D721Med (cell line): ENCODE results near the gene VWA8.

Experiments
- DNase-seq: peaks from one replicate; pipeline ENCODE4 v3.0.0; 2011; ENCODE audit warnings: low spot score; ENCODE audit not compliant: insufficient read length
- FAIRE-seq: peaks from 2 replicates; lab custom pipeline; 2011; peaks lifted over from hg19 to GRCh38; lab: Jason Lieb, UNC
- CTCF ChIP-seq: IDR thresholded peaks from 2 replicates; pipeline ENCODE4 v1.5.1; 2012; ENCODE audit warnings: mild to moderate bottlenecking, control low read depth; ENCODE audit not compliant: insufficient read depth; ENCODE audit errors: missing control alignments

Gene VWA8

DNA sequence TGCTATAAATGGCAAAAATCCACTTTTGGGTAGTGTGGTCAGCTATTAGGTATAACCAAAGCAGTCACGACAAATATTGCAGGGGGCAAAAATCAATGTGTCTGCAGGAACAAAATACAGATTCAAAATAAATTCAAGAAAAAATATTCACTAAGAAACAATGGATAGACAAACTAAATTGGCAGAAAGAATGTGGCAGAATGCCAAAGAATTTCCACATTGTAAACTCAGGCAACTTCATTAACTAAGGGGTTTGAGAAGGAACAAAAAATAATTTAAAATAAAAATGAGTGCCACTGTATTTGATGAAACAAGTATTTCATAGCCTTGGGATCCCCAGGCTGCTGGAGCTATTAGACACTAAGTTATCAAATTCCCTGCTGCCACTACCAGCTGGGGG is 193.1 kb downstream of the VWA8 start:
- no peak for TF ChIP-seq CTCF
- DNase-seq (no peak), FAIRE-seq (no peak)

- no peak for TF ChIP-seq CTCF
- FAIRE-seq, result no peak
- no peak for DNase-seq
These were observed 194.5 kb downstream of the VWA8 start for GRCh38 chr13:41766439-41766838.

DNA sequence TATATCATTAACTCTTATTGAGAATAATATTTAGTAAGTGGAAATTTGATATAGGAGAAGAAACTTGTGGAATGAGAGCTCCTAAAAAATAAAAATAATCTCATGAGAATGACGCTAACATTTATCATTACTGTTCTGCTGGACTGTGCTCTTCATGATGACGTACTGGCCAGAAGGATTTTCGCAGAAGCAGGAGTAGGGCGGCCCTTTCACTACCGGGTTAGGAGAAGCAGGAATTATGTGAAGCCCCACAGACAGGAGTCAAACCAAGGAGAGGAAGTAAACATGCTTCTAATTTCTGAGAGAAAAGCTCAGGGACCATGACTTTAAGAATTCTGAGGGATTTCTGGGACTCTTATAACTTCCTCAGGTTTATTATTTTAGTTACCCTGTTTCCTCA is 195.1 kb downstream of the VWA8 start:
- no peak for TF ChIP-seq CTCF
- DNase-seq (no peak), FAIRE-seq (no peak)

GRCh38 chr13:41765020-41765419 is 195.9 kb downstream of the VWA8 start:
- TF ChIP-seq CTCF, result no peak
- no peak for FAIRE-seq
- DNase-seq, result no peak

GRCh38 chr13:41764558-41764957 is 196.4 kb downstream of the VWA8 start:
- FAIRE-seq, result no peak

DNA sequence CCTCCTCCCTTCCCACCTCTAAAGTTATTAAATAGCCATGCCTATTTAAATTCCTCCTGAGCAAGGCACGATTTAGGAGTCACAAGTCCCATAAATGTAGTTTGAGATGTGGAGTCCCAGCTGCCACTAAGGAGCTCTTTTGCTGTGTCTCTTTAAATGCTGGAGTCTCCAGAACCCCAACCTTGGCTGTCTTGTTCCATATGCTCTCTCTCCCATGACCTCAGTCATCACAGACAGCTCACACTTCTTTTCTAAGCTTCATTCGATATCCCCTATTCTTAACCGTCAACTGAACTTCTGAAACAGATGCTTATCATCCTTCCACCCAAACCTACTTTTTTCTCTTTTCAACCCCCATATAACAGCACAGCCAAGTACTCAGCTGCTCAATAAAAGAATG is 197.1 kb downstream of the VWA8 start:
- FAIRE-seq (no peak), DNase-seq (no peak)
- no peak for TF ChIP-seq CTCF

More at GRCh38 chr13:41764558-41764957, 196.4 kb downstream of the VWA8 start:
- no peak for TF ChIP-seq CTCF
- DNase-seq, result no peak

- DNase-seq (no peak), FAIRE-seq (no peak)
- TF ChIP-seq CTCF, result no peak
These were observed 198.1 kb downstream of the VWA8 start for GRCh38 chr13:41762796-41763195.
